Loucy (cell line): ENCODE measurements around the gene SLC39A11.

ENCODE experiments used
- H2AFZ ChIP-seq: fragments of 200-600 bp; sonication (generic); 2 replicates; pipeline ENCODE4 v1.6.0; 2016; ENCODE audit warnings: antibody characterized with exemption, mild to moderate bottlenecking, low read length, moderate library complexity
- H3F3A ChIP-seq: fragments of 200-600 bp; 2 replicates; pipeline ENCODE4 v1.6.0; 2016; ENCODE audit warnings: antibody characterized with exemption, low read depth, mild to moderate bottlenecking
- H3K27me3 ChIP-seq: fragments of 200-600 bp; sonication (generic); 2 replicates; pipeline ENCODE4 v1.6.1; 2014; ENCODE audit warnings: low read length, mild to moderate bottlenecking; ENCODE audit not compliant: insufficient read depth, poor library complexity, severe bottlenecking
- H3K36me3 ChIP-seq: fragments of 200-600 bp; sonication (generic); 2 replicates; pipeline ENCODE4 v1.6.1; 2016; ENCODE audit warnings: low read length; ENCODE audit not compliant: insufficient read depth
- H3K4me1 ChIP-seq: fragments of 200-600 bp; sonication (generic); 2 replicates; pipeline ENCODE4 v1.5.1; 2014; ENCODE audit warnings: low read length, mild to moderate bottlenecking; ENCODE audit not compliant: insufficient read depth, poor library complexity, severe bottlenecking
- H3K4me2 ChIP-seq: fragments of 200-600 bp; sonication (generic); 2 replicates; pipeline ENCODE4 v1.6.0; 2014; ENCODE audit warnings: antibody characterized with exemption, low read length, low read depth, mild to moderate bottlenecking; ENCODE audit not compliant: poor library complexity, severe bottlenecking
- H3K4me3 ChIP-seq: fragments of 200-600 bp; sonication (generic); 2 replicates; pipeline ENCODE4 v1.5.1; 2014; ENCODE audit warnings: low read length, mild to moderate bottlenecking, mixed read lengths; ENCODE audit not compliant: poor library complexity, severe bottlenecking
- H3K79me2 ChIP-seq: fragments of 200-600 bp; sonication (generic); 2 replicates; pipeline ENCODE4 v1.6.1; 2014; ENCODE audit warnings: low read length; ENCODE audit not compliant: insufficient read depth
- H3K9ac ChIP-seq: fragments of 200-600 bp; sonication (generic); 2 replicates; pipeline ENCODE4 v1.6.0; 2014; ENCODE audit warnings: mild to moderate bottlenecking, low read depth, low read length, moderate library complexity; ENCODE audit not compliant: poor library complexity, severe bottlenecking
- H3K9me2 ChIP-seq: fragments of 200-600 bp; sonication (generic); replicated peaks from 2 replicates; pipeline ENCODE4 v1.6.1; 2016; ENCODE audit warnings: low read depth, low read length, mixed read lengths
- H3K9me3 ChIP-seq: fragments of 200-600 bp; sonication (generic); 2 replicates; pipeline ENCODE4 v1.6.1; 2014; ENCODE audit warnings: mild to moderate bottlenecking, antibody characterized with exemption, low read length, low read depth; ENCODE audit not compliant: insufficient read depth
- H4K20me1 ChIP-seq: fragments of 200-600 bp; sonication (generic); 2 replicates; pipeline ENCODE4 v1.6.0; 2014; ENCODE audit warnings: antibody characterized with exemption, low read length, mild to moderate bottlenecking; ENCODE audit not compliant: insufficient read depth, poor library complexity, severe bottlenecking
- EZH2phosphoT487 ChIP-seq: fragments of 200-600 bp; IDR thresholded peaks from 2 replicates; pipeline ENCODE4 v1.6.1; 2018; ENCODE audit warnings: antibody characterized with exemption, mild to moderate bottlenecking, moderate library complexity, borderline replicate concordance
- TF ChIP-seq, protein P1 (sequence below): fragments of 200-600 bp; sonication (generic); conservative IDR thresholded peaks from 2 replicates; pipeline ENCODE4 v1.5.1; 2014; ENCODE audit warnings: mild to moderate bottlenecking, antibody characterized with exemption, low read length

Gene SLC39A11

DNA sequence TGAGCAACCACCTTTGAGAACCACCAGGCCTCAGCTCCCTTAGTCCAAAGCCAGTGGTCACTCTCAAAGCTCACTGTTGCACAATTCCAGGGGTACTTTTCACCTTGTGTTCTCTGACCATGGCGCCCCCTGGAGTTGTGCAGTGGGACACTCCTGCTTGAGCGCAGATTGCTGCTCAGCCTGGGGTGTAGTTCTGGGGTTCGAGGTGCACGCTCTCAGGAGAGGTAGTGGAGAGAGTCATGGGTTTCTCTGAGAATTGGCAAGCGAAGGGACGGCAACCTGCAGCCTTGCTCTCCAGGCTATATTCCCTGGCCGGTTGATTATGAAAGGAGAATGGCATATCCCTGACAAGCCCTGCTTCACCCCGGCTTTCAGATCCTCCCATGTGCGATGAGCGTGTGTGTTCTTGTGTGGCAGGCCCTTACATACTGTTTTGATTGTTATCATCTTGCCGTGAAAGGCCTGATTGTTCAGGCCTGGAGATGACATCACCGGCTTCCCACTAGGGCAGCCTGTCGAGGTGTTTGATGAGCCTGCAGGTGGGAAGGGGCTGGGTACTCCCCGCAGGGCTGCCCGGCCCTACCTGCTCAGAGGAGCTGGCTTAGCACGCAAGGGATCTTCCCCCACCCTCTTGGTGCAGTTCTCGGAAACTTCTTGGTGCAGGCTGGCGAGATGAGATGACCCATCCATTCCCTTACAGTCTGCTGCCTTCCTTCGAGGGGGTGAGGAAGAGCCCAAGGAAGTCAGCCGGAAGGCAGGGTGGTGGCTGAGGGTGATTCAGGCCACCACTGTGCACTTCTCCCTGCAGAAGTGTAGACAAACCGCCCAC is 431.2 kb downstream of the SLC39A11 start:
- Histone ChIP-seq H4K20me1 (no peaks in the 10 kb centered on the region), H2AFZ (no peak overlapping the region), H3F3A (no peaks in the 10 kb centered on the region), H3K36me3 (no peaks in the 10 kb centered on the region), H3K27me3 (no peaks in the 10 kb centered on the region), H3K79me2 (no peaks in the 10 kb centered on the region), H3K4me3 (no peak overlapping the region), H3K4me2 (no peak overlapping the region), H3K4me1 (no peaks in the 10 kb centered on the region), H3K9me3 (no peaks in the 10 kb centered on the region), H3K9ac (no peak overlapping the region), H3K9me2 (no peaks in the 10 kb centered on the region)
- TF ChIP-seq, protein P1, sequence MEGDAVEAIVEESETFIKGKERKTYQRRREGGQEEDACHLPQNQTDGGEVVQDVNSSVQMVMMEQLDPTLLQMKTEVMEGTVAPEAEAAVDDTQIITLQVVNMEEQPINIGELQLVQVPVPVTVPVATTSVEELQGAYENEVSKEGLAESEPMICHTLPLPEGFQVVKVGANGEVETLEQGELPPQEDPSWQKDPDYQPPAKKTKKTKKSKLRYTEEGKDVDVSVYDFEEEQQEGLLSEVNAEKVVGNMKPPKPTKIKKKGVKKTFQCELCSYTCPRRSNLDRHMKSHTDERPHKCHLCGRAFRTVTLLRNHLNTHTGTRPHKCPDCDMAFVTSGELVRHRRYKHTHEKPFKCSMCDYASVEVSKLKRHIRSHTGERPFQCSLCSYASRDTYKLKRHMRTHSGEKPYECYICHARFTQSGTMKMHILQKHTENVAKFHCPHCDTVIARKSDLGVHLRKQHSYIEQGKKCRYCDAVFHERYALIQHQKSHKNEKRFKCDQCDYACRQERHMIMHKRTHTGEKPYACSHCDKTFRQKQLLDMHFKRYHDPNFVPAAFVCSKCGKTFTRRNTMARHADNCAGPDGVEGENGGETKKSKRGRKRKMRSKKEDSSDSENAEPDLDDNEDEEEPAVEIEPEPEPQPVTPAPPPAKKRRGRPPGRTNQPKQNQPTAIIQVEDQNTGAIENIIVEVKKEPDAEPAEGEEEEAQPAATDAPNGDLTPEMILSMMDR = peak; percentile 29; the same call in 1 of the 2 replicates
- no peak for TF ChIP-seq EZH2phosphoT487

- no peaks in the 10 kb centered on the region for H3K9me2 ChIP-seq
- no peaks in the 10 kb centered on the region for H3F3A ChIP-seq
- no peak overlapping the region for H3K4me2 ChIP-seq
- H3K9me3 ChIP-seq = no peaks in the 10 kb centered on the region
- TF ChIP-seq, protein P1 = no peak
- no peak for TF ChIP-seq EZH2phosphoT487
- no peaks in the 10 kb centered on the region for H3K27me3 ChIP-seq
- no peak overlapping the region for H2AFZ ChIP-seq
- no peaks in the 10 kb centered on the region for H3K79me2 ChIP-seq
- H3K9ac ChIP-seq = no peak overlapping the region
- no peaks in the 10 kb centered on the region for H3K36me3 ChIP-seq
- H3K4me1 ChIP-seq = no peaks in the 10 kb centered on the region
- H4K20me1 ChIP-seq = no peaks in the 10 kb centered on the region
- H3K4me3 ChIP-seq = no peak overlapping the region
These were observed 432.0 kb downstream of the SLC39A11 start for GRCh38 chr17:72660274-72661115.

GRCh38 chr17:72659811-72660210 is 432.7 kb downstream of the SLC39A11 start:
- TF ChIP-seq, protein P1 = no peak
- no peak for TF ChIP-seq EZH2phosphoT487
- H3K9me2 ChIP-seq = no peaks in the 10 kb centered on the region
- no peaks in the 10 kb centered on the region for H3K27me3 ChIP-seq
- H3K9ac ChIP-seq = no peak overlapping the region
- H3K4me1 ChIP-seq = no peaks in the 10 kb centered on the region
- H3K36me3 ChIP-seq = no peaks in the 10 kb centered on the region
- no peaks in the 10 kb centered on the region for H3K79me2 ChIP-seq
- H3K4me2 ChIP-seq = no peak overlapping the region
- H3K9me3 ChIP-seq = no peaks in the 10 kb centered on the region
- H2AFZ ChIP-seq = no peak overlapping the region
- no peak overlapping the region for H3K4me3 ChIP-seq
- H3F3A ChIP-seq = no peaks in the 10 kb centered on the region
- no peaks in the 10 kb centered on the region for H4K20me1 ChIP-seq
